HEK293 (cell line): ENCODE results near the gene NRSN2.

Source experiments
- EGR2 ChIP-seq: fragments of 450-650 bp; formaldehyde crosslinking; IDR thresholded peaks from 2 replicates; pipeline ENCODE4 v1.5.1; 2016; ENCODE audit warnings: low read depth, missing biosample characterization, missing genetic modification characterization
- HOXD13 ChIP-seq: sonication (generic); formaldehyde crosslinking; IDR thresholded peaks from 2 replicates; pipeline ENCODE4 v1.8.0; 2022; ENCODE audit warnings: missing genetic modification reagents, borderline replicate concordance
- KLF10 ChIP-seq: fragments of 450-650 bp; IDR thresholded peaks from 2 replicates; pipeline ENCODE4 v1.5.1; 2018; ENCODE audit warnings: missing biosample characterization, mild to moderate bottlenecking, missing genetic modification characterization
- MZF1 ChIP-seq: fragments of 450-650 bp; formaldehyde crosslinking; IDR thresholded peaks from 2 replicates; pipeline ENCODE4 v1.5.1; 2017; ENCODE audit warnings: missing biosample characterization, missing genetic modification characterization, borderline replicate concordance
- SALL2 ChIP-seq: fragments of 450-650 bp; formaldehyde crosslinking; IDR thresholded peaks from 2 replicates; pipeline ENCODE4 v1.5.0; 2017; ENCODE audit warnings: missing biosample characterization, mild to moderate bottlenecking, missing genetic modification characterization, borderline replicate concordance
- TCF7L2 ChIP-seq: IDR thresholded peaks from 2 replicates; pipeline ENCODE4 v1.6.1; 2011; ENCODE audit warnings: low read depth, mild to moderate bottlenecking, inconsistent platforms, low read length, moderate library complexity, borderline replicate concordance
- YY1 ChIP-seq: fragments of 450-650 bp; formaldehyde crosslinking; IDR thresholded peaks from 2 replicates; pipeline ENCODE4 v1.5.1; 2018; ENCODE audit warnings: missing biosample characterization, missing genetic modification characterization
- ZBTB1 ChIP-seq: fragments of 450-650 bp; formaldehyde crosslinking; IDR thresholded peaks from 2 replicates; pipeline ENCODE4 v1.5.1; 2016; ENCODE audit warnings: missing biosample characterization, missing genetic modification characterization
- ZBTB17 ChIP-seq: fragments of 450-650 bp; formaldehyde crosslinking; IDR thresholded peaks from 2 replicates; pipeline ENCODE4 v1.5.1; 2016; ENCODE audit warnings: missing biosample characterization, missing genetic modification characterization
- ZBTB20 ChIP-seq: fragments of 450-650 bp; formaldehyde crosslinking; IDR thresholded peaks from 2 replicates; pipeline ENCODE4 v1.5.1; 2016; ENCODE audit warnings: missing biosample characterization, missing genetic modification characterization
- ZNF114 ChIP-seq: fragments of 450-650 bp; formaldehyde crosslinking; IDR thresholded peaks from 2 replicates; pipeline ENCODE4 v1.5.0; 2017; ENCODE audit warnings: missing biosample characterization, missing genetic modification characterization
- ZNF133 ChIP-seq: fragments of 450-650 bp; formaldehyde crosslinking; IDR thresholded peaks from 2 replicates; pipeline ENCODE4 v1.5.1; 2016; ENCODE audit warnings: missing biosample characterization, missing genetic modification characterization
- ZNF157 ChIP-seq: fragments of 450-650 bp; formaldehyde crosslinking; IDR thresholded peaks from 2 replicates; pipeline ENCODE4 v1.5.1; 2016; ENCODE audit warnings: missing biosample characterization, missing genetic modification characterization
- ZNF211 ChIP-seq: fragments of 450-650 bp; formaldehyde crosslinking; IDR thresholded peaks from 2 replicates; pipeline ENCODE4 v1.5.1; 2016; ENCODE audit warnings: low read depth, missing biosample characterization, missing genetic modification characterization
- ZNF311 ChIP-seq: fragments of 450-650 bp; formaldehyde crosslinking; IDR thresholded peaks from 2 replicates; pipeline ENCODE4 v1.5.1; 2017; ENCODE audit warnings: missing biosample characterization, missing genetic modification characterization, borderline replicate concordance
- ZNF341 ChIP-seq: fragments of 450-650 bp; formaldehyde crosslinking; IDR thresholded peaks from 2 replicates; pipeline ENCODE4; 2016; ENCODE audit warnings: low read depth, missing biosample characterization, missing genetic modification characterization
- ZNF549 ChIP-seq: fragments of 450-650 bp; IDR thresholded peaks from 2 replicates; pipeline ENCODE4 v1.5.1; 2018; ENCODE audit warnings: missing biosample characterization, missing genetic modification characterization, mild to moderate bottlenecking, inconsistent platforms, moderate library complexity
- ZNF596 ChIP-seq: fragments of 450-650 bp; IDR thresholded peaks from 2 replicates; pipeline ENCODE4 v1.5.0; 2018; ENCODE audit warnings: missing biosample characterization, mild to moderate bottlenecking, missing genetic modification characterization, moderate library complexity
- ZNF621 ChIP-seq: fragments of 450-650 bp; formaldehyde crosslinking; IDR thresholded peaks from 2 replicates; pipeline ENCODE4 v1.5.1; 2017; ENCODE audit warnings: missing biosample characterization, missing genetic modification characterization
- ZNF707 ChIP-seq: fragments of 450-650 bp; formaldehyde crosslinking; IDR thresholded peaks from 2 replicates; pipeline ENCODE4 v1.5.1; 2016; ENCODE audit warnings: missing biosample characterization, missing genetic modification characterization
- ZNF776 ChIP-seq: fragments of 450-650 bp; formaldehyde crosslinking; IDR thresholded peaks from 2 replicates; pipeline ENCODE4 v1.5.0; 2017; ENCODE audit warnings: missing biosample characterization, missing genetic modification characterization, borderline replicate concordance
- ZNF785 ChIP-seq: fragments of 450-650 bp; formaldehyde crosslinking; IDR thresholded peaks from 2 replicates; pipeline ENCODE4 v1.5.1; 2016; ENCODE audit warnings: missing biosample characterization, missing genetic modification characterization
- ZNF843 ChIP-seq: fragments of 450-650 bp; formaldehyde crosslinking; IDR thresholded peaks from 2 replicates; pipeline ENCODE4 v1.5.1; 2016; ENCODE audit warnings: missing biosample characterization, missing genetic modification characterization
- ZSCAN16 ChIP-seq: fragments of 450-650 bp; formaldehyde crosslinking; IDR thresholded peaks from 2 replicates; pipeline ENCODE4 v1.5.1; 2016; ENCODE audit warnings: missing biosample characterization, missing genetic modification characterization
- TF ChIP-seq, protein P1 (sequence below): fragments of 450-650 bp; formaldehyde crosslinking; IDR thresholded peaks from 2 replicates; pipeline ENCODE4 v1.5.1; 2016; ENCODE audit warnings: missing biosample characterization, missing genetic modification characterization
- TF ChIP-seq, protein P2 (sequence below): fragments of 450-650 bp; formaldehyde crosslinking; IDR thresholded peaks from 2 replicates; pipeline ENCODE4 v1.5.1; 2016; ENCODE audit warnings: missing biosample characterization, missing genetic modification characterization
- TF ChIP-seq, protein P3 (sequence below): fragments of 450-650 bp; formaldehyde crosslinking; IDR thresholded peaks from 2 replicates; pipeline ENCODE4 v1.5.1; 2016; ENCODE audit warnings: missing biosample characterization, missing genetic modification characterization
- TF ChIP-seq, protein P4 (sequence below): fragments of 450-650 bp; formaldehyde crosslinking; IDR thresholded peaks from 2 replicates; pipeline ENCODE4 v1.5.1; 2016; ENCODE audit warnings: missing biosample characterization, missing genetic modification characterization, borderline replicate concordance
- TF ChIP-seq, protein P5 (sequence below): fragments of 450-650 bp; formaldehyde crosslinking; IDR thresholded peaks from 2 replicates; pipeline ENCODE4 v1.5.1; 2017; ENCODE audit warnings: missing biosample characterization, missing genetic modification characterization

Gene NRSN2

DNA sequence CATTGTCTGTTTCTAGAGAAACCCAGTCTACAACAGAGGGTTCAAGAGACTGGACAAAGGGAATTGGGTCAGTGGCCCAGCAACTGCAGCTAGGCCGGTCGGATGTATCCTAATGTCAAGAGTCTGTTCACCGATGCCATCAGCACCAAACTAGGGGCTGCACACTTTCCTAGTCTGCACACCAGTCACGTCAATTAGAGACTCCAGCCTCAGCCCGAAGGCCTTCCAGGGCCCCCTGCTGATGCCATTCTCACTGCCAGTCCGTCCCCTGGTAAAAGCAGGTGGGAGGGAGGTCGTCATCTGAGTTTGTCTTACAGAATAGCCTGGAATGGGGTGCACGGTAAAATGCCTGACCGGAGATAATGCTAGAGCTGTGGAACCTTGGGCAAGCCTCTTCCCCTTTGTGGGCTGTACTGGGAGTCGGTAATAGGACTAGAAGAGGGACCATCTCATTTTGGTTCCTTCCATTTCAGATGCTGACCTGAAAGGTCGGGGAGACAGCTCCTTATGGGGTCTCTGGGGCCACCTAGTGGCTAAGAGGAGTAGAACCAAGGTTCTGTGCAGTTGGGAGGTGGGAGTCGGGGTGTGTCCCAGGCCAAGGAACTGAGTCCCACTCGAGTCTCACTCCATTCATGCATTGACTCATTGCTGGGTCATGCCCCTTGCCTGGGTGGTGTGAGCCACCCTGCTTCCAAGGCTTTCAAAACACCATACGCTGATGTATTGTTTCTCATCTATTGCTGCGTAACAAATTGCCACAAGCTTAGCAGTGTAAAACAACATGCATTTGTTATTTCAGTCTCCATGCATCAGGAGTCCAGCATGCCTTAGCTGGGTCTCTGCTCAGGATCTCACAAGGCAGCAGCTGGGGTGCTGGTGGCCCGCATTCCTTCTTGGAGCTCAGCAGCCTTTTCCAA, 16.4 kb upstream of the NRSN2 start (continued):
- TF ChIP-seq, protein P1, sequence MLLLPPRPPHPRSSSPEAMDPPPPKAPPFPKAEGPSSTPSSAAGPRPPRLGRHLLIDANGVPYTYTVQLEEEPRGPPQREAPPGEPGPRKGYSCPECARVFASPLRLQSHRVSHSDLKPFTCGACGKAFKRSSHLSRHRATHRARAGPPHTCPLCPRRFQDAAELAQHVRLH (tag by site-specific recombination), result no peak
- TF ChIP-seq SALL2 (tag by site-specific recombination) (no peak), ZNF211 (tag by site-specific recombination) (no peak), ZNF114 (no peak), EGR2 (tag by site-specific recombination) (no peak), ZNF843 (tag by site-specific recombination) (no peak), ZNF596 (tag by site-specific recombination) (no peak), ZNF549 (tag by site-specific recombination) (no peak), MZF1 (tag by site-specific recombination) (no peak), ZNF157 (tag by site-specific recombination) (no peak), ZBTB20 (tag by site-specific recombination) (no peak), ZNF311 (tag by site-specific recombination) (no peak), TCF7L2 (no peak), YY1 (tag by site-specific recombination) (no peak), KLF10 (tag by site-specific recombination) (0 out of 2 replicates have a peak, but pooled peaks have one; percentile 32), ZNF621 (tag by site-specific recombination) (no peak), ZSCAN16 (tag by site-specific recombination) (no peak), ZBTB1 (tag by site-specific recombination) (no peak), HOXD13 (CRISPR knock-in tag) (no peak), ZBTB17 (tag by site-specific recombination) (0 out of 2 replicates have a peak, but pooled peaks have one; percentile 48), ZNF341 (peak; percentile 72), ZNF707 (no peak), ZNF776 (tag by site-specific recombination) (no peak), ZNF133 (tag by site-specific recombination) (no peak), ZNF785 (tag by site-specific recombination) (no peak)
- TF ChIP-seq, protein P2, sequence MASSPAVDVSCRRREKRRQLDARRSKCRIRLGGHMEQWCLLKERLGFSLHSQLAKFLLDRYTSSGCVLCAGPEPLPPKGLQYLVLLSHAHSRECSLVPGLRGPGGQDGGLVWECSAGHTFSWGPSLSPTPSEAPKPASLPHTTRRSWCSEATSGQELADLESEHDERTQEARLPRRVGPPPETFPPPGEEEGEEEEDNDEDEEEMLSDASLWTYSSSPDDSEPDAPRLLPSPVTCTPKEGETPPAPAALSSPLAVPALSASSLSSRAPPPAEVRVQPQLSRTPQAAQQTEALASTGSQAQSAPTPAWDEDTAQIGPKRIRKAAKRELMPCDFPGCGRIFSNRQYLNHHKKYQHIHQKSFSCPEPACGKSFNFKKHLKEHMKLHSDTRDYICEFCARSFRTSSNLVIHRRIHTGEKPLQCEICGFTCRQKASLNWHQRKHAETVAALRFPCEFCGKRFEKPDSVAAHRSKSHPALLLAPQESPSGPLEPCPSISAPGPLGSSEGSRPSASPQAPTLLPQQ (tag by site-specific recombination), result peak; percentile 13; the same call in 1 of the 2 replicates
- TF ChIP-seq, protein P3, sequence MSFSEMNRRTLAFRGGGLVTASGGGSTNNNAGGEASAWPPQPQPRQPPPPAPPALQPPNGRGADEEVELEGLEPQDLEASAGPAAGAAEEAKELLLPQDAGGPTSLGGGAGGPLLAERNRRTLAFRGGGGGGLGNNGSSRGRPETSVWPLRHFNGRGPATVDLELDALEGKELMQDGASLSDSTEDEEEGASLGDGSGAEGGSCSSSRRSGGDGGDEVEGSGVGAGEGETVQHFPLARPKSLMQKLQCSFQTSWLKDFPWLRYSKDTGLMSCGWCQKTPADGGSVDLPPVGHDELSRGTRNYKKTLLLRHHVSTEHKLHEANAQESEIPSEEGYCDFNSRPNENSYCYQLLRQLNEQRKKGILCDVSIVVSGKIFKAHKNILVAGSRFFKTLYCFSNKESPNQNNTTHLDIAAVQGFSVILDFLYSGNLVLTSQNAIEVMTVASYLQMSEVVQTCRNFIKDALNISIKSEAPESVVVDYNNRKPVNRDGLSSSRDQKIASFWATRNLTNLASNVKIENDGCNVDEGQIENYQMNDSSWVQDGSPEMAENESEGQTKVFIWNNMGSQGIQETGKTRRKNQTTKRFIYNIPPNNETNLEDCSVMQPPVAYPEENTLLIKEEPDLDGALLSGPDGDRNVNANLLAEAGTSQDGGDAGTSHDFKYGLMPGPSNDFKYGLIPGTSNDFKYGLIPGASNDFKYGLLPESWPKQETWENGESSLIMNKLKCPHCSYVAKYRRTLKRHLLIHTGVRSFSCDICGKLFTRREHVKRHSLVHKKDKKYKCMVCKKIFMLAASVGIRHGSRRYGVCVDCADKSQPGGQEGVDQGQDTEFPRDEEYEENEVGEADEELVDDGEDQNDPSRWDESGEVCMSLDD (tag by site-specific recombination), result no peak
- TF ChIP-seq, protein P4, sequence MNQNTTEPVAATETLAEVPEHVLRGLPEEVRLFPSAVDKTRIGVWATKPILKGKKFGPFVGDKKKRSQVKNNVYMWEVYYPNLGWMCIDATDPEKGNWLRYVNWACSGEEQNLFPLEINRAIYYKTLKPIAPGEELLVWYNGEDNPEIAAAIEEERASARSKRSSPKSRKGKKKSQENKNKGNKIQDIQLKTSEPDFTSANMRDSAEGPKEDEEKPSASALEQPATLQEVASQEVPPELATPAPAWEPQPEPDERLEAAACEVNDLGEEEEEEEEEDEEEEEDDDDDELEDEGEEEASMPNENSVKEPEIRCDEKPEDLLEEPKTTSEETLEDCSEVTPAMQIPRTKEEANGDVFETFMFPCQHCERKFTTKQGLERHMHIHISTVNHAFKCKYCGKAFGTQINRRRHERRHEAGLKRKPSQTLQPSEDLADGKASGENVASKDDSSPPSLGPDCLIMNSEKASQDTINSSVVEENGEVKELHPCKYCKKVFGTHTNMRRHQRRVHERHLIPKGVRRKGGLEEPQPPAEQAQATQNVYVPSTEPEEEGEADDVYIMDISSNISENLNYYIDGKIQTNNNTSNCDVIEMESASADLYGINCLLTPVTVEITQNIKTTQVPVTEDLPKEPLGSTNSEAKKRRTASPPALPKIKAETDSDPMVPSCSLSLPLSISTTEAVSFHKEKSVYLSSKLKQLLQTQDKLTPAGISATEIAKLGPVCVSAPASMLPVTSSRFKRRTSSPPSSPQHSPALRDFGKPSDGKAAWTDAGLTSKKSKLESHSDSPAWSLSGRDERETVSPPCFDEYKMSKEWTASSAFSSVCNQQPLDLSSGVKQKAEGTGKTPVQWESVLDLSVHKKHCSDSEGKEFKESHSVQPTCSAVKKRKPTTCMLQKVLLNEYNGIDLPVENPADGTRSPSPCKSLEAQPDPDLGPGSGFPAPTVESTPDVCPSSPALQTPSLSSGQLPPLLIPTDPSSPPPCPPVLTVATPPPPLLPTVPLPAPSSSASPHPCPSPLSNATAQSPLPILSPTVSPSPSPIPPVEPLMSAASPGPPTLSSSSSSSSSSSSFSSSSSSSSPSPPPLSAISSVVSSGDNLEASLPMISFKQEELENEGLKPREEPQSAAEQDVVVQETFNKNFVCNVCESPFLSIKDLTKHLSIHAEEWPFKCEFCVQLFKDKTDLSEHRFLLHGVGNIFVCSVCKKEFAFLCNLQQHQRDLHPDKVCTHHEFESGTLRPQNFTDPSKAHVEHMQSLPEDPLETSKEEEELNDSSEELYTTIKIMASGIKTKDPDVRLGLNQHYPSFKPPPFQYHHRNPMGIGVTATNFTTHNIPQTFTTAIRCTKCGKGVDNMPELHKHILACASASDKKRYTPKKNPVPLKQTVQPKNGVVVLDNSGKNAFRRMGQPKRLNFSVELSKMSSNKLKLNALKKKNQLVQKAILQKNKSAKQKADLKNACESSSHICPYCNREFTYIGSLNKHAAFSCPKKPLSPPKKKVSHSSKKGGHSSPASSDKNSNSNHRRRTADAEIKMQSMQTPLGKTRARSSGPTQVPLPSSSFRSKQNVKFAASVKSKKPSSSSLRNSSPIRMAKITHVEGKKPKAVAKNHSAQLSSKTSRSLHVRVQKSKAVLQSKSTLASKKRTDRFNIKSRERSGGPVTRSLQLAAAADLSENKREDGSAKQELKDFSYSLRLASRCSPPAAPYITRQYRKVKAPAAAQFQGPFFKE (tag by site-specific recombination), result no peak
- TF ChIP-seq, protein P5, sequence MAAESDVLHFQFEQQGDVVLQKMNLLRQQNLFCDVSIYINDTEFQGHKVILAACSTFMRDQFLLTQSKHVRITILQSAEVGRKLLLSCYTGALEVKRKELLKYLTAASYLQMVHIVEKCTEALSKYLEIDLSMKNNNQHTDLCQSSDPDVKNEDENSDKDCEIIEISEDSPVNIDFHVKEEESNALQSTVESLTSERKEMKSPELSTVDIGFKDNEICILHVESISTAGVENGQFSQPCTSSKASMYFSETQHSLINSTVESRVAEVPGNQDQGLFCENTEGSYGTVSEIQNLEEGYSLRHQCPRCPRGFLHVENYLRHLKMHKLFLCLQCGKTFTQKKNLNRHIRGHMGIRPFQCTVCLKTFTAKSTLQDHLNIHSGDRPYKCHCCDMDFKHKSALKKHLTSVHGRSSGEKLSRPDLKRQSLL (tag by site-specific recombination), result no peak
